ENCODE measurements around the gene TEX26.
"Not testable (repeated sequence)": the region's sequence is repeated elsewhere in the genome, so short reads cannot be mapped to it uniquely, and the experiment has no call there.

Gene TEX26

DNA sequence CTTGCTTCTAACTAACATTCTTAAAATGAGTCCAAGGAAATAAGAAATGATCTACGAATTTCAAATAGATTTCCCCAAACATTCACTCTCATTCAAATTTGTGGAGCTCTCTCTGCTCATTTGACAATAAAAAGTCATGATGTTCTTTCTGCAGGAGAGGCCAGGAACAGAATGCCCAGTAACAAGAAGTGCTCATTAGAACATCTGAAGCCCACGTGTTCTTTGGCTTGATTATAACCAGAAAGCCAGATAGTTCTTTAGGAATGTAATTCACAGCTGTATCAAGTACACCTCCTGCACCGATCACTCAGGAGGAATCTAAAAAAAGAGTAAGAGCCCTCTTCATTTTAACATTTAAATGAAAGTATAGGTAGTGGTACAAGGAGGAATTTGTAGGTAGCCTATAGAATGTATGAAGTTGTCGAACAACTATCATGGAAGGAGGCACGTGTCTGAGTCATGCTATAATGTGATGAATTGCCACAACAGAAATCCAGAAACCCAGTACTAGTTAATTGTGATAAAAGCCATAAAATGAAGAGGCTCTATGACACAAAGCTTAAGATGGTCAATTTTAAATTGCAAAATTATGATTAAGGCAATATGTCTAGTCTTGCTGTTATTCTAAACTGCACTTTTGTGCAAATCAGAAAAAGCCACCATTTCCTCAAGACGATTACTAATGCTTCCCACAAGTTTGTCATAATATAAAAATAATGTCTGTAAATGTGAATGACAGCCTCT lies 13.6 kb upstream of the TEX26 start:
- DNase-seq (ENCODE audit: low read depth): no peak

- no peak for DNase-seq (ENCODE audit: low read depth)
These were observed 12.1 kb upstream of the TEX26 start for GRCh38 chr13:30920162-30920909.

GRCh38 chr13:30923418-30923817 lies 9.0 kb upstream of the TEX26 start:
- no peak for DNase-seq (ENCODE audit: low read depth)

DNA sequence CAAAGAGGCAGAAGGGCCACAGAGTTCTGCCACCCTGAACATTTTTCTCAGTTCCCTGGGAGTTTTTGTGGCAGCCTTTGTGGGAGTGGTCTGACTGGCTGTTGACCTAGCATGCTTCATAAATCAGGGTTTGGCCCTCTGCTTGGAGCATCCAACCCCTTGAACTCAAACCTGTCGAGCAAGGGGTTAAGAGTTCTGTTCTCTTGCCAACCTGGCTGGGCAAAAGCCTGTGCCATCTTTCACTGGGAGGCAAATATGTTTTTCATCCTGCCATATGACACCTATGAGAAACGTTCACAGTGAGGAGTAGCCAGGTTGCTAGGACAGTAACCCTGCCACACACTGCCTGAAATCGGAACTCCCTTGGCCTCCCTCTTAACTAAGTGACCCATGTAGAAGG lies 7.7 kb upstream of the TEX26 start:
- no peak for DNase-seq (ENCODE audit: low read depth)

DNA sequence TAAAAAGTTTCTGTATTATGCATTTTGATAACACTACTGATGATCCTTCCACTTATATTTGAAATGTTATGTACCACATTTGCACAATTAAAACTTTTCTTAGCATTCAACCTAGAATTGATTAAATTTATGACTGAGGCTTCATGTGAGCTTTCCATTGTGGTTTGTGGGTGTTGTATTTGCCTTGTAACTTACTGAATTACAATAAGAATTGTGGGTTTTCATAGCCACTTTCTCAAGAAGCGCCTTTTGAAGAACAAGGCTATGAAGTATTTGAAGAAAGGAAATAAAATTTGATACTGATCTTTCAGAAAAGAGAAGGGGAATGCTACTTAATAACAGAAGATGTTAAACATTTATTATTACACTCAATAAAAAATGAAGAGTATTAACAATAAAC lies 7.0 kb upstream of the TEX26 start:
- DNase-seq (ENCODE audit: low read depth): no peak

- no peak for DNase-seq (ENCODE audit: low read depth)
These were observed 5.7 kb upstream of the TEX26 start for GRCh38 chr13:30926781-30927180.

DNA sequence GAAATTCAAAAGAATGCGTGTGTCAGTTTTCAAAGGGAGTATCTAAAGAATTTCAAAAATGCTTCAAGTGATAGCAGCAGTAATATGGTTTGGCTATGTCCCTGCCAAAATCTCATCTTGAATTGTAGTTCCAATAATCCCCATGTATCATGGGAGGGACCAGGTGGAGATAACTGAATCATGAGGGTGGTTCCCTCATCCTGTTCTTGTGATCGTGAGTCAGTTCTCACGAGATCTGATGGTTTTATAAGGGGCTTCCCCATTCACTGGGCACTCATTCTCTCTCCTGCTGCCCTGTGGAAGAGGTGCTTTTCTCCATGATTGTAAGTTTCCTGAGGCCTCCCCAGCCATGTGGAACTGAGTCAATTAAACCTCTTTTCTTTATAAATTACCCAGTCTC lies 5.3 kb upstream of the TEX26 start:
- not testable (repeated sequence) for DNase-seq (ENCODE audit: low read depth)

GRCh38 chr13:30927595-30927994 lies 4.9 kb upstream of the TEX26 start:
- DNase-seq (ENCODE audit: low read depth): no peak

GRCh38 chr13:30928978-30929377 lies 3.5 kb upstream of the TEX26 start:
- no peak for DNase-seq (ENCODE audit: low read depth)

DNA sequence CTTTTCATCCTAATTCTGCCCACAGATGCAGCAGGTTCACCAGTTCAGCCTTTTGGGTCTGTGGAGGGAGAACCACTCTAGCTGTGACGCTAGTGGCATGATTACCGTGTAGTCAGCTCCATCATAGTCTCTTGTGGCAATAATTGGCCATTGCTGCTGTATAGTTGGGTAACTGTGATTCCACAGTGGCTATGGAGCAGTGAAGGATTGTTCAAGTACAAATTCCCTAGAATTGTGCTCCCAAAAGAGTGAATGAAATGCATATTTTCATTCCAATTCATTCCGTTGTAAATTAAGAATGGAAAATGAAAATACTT lies 856 bp downstream of the TEX26 start:
- DNase-seq (ENCODE audit: low read depth): no peak

- no peak for DNase-seq (ENCODE audit: low read depth)
These were observed 1.9 kb downstream of the TEX26 start for GRCh38 chr13:30934381-30934780.

- no peak for DNase-seq (ENCODE audit: low read depth)
These were observed 2.3 kb downstream of the TEX26 start for GRCh38 chr13:30934803-30935202.

- no peak for DNase-seq (ENCODE audit: low read depth)
These were observed 4.5 kb downstream of the TEX26 start for GRCh38 chr13:30936971-30937370.

DNA sequence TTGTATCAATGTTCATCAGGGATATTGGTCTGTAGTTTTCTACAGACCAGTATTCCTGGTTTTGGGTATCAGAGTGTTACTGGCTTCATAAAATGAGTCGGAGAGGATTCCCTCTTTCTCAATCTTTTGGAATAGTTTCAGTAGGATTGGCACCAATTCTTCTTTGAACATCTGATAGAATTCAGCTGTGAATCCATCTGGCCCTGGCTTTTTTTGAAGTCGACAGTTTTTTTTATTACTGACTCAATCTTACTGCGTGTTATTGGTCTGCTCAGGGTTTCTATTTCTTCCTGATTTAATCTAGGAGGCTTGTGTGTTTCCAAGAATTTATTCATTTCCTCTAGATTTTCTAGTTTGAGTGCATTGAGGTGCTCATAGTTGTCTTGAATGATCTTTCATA lies 11.4 kb downstream of the TEX26 start:
- no peak for DNase-seq (ENCODE audit: low read depth)

DNA sequence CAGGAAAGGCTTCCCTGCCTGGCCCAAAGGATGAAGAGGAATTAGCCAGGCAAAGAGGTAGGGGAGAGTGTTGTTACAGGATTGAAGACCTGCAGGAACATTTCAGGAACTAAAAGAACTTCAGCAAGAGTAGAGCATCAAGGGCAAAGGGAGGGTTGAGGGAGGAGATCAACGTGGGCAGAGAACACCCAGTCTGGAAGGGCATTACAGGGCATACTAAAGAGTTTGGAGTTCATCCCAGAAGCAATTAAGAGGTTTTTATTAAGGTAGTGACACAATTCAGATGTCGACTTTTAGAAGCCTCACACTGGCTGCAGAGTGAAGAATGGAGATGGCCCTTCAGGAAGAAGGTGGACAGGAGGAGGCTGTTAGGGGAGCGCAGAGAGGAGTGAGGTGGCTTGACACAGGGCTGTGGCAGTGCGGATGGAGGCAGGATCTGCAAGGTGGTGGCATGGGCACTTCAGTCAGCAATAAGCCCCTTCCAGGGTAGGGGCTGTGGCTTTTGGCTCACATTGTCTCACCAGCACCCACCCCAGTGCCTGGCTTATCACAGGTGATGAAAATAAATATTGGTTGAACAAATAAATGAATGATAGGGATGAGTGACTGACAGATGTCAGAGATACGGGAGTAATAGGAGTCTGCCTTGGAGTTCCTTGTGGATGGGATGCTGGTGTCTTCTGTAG lies 24.9 kb downstream of the TEX26 start:
- no peak for DNase-seq (ENCODE audit: low read depth)

GRCh38 chr13:30959678-30960077 lies 27.2 kb downstream of the TEX26 start:
- DNase-seq (ENCODE audit: low read depth): no peak

- DNase-seq (ENCODE audit: low read depth): no peak
These were observed 31.3 kb downstream of the TEX26 start for GRCh38 chr13:30963791-30964190.

GRCh38 chr13:30965380-30965779 lies 32.9 kb downstream of the TEX26 start:
- DNase-seq (ENCODE audit: low read depth): no peak

DNA sequence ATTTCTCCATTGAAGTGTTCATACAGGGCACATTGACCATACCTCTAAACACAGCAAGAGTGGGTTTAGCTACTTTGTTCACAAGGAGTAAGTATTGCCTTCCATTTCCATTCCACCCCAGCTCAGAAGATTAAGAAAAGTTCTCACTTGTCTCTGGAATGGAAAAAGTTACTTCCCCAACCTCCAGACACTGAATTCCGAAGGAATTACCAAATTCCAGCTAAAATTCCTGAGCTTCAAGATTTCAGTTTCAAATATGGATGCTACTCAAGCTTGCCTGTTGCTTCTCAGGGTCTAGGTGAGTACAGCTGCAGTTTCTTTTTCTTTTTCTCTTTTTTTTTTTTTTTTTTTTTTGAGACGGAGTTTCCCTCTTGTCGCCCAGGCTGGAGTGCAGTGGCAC lies 33.6 kb downstream of the TEX26 start:
- no peak for DNase-seq (ENCODE audit: low read depth)

DNA sequence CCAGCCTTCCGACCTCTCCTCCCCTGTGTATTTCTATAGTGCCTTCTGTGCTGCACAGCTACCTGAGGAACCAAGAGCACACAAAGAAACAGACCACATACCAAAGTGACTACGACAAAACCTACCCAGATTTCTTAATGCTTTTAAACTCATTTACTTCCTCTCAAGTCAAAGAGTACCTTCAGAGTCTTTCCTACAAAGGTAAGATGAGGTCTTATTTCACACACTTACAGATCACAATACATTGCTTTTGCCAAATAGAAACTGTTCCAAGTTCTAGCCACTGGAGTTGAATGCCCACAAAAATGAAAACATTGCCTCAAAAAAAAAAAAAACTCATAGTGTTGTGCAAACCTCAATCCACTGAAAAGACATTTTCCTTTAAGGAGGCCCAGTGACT lies 36.4 kb downstream of the TEX26 start:
- DNase-seq (ENCODE audit: low read depth): peak; percentile 47

GRCh38 chr13:30971575-30971974 lies 39.1 kb downstream of the TEX26 start:
- no peak for DNase-seq (ENCODE audit: low read depth)

DNA sequence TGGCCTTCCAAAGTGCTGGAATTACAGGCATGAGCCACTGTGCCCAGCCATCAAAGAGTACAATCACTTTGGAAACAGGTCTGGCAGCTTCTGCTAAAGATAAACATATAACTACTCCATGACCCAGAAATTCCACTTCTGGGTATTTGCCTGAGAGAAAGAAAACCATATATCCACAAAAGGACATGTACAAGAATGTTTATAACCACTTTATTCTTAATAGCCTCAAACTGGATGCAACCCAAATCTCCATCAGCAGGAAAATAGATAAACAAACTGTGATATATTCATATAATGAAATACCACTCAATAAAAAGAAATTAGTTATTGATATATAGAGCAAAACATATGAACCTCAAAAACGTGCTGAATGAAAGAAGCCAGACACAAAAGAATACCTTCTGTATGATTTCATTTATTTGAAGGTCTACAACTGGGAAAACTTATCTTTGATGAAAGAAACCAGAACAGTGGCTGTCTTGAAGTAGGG lies 40.5 kb downstream of the TEX26 start:
- no peak for DNase-seq (ENCODE audit: low read depth)

GRCh38 chr13:30974350-30974749 lies 41.9 kb downstream of the TEX26 start:
- no peak for DNase-seq (ENCODE audit: low read depth)
